SW480 (cell line): ENCODE results near the gene TRUB1.
"Not testable (repeated sequence)": the region's sequence is repeated elsewhere in the genome, so short reads cannot be mapped to it uniquely, and the experiment has no call there.

Source experiments
- DNase-seq: peaks from one replicate; pipeline ENCODE4 v3.0.0-alpha.2; 2016; ENCODE audit warnings: low spot score

TRUB1 gene

DNA sequence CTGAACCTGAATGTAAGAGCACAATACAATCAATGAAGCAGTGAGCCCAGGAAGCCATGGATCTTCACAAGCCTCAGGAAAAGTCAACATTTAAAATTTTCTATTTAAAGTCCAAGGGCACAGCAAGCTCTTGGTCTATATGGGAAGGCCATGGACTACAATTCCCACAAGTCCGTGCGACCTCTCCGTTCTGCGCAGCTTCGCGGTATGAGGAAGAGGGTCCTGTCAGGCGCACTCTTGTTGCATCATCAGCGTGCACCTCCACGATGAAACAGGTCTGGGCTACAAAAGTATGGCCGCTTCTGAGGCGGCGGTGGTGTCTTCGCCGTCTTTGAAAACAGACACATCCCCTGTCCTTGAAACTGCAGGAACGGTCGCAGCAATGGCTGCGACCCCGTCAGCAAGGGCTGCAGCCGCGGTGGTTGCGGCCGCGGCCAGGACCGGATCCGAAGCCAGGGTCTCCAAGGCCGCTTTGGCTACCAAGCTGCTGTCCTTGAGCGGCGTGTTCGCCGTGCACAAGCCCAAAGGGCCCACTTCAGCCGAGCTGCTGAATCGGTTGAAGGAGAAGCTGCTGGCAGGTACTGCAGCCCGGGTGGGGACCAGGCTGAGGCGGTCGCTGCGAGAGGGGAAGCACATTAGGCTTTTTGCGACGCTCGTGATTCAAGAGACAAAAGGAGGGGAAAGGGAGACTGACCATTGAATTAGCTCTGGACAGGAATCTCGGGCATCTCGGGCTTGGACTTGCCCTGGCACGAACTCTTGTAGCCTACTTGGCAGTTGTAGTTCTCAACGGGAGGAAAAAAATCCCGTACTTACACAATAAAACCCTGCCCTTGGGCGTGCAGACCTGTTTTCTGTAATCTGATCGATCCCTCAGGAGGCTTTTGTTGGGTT, at the start of gene TRUB1:
Gene TRUB1, plus strand, starts transcription at position 234 of the 894 bp plus-strand sequence. Its CDS starts 59 bp downstream, at position 293.
- peak; percentile 94 for DNase-seq

DNA sequence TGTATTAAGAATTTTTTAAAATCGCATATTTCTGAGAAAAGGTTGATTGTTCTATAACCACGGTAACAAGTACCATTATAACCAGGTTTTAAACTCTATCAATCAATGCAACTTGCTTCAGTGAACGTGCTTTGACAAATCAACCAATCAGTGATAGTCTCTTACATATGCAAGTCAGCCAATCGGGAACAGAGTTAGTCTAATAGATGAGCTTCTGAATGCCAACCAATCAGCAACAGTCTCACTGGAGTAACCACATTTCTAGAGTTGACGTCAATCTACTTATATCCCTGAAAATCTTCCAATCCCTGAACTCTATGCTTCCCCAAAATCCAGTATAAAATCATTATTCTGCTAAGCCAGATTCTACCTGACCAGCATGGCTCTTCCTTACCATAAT, 44.7 kb upstream of the TRUB1 start:
- peak; percentile 23 for DNase-seq

DNA sequence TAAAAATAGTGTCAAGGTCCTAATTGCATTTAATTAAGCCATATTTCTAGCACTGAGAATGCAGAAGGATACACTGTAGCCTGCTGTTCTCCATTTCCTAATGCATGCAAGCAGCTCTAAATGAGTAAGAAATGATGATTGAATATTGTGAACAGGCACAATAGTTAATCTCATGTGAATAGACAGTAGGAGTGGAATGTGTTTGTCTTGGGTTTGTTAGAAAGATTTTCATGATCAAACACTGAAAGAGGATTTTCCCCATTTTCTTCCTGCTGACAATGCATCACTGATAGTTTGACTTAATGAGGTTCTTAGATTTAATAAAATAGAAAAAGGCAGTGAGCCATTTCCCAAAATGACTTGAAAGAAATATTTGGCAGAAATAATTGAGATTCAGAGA, 43.1 kb upstream of the TRUB1 start:
- no peak for DNase-seq

DNA sequence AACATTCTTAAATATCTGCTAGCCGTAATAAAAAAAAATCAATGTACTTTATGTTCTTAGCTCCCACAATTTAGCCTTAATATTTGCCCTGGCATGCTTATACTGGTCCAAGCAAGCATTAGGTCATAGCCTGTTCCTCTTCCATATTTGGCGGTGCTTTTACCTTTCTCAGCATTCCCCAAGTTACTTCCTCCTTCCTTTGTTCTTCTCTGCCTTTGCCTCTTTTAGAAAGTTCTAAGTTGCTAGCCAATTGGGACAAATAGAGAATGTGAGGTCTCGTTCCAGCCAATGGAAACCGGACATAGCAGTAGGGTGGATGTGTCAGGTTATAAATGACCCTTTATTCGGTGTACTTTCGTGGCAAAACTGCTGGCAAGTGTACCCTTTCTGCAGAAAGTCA, 41.0 kb upstream of the TRUB1 start:
- DNase-seq: not testable (repeated sequence)

DNA sequence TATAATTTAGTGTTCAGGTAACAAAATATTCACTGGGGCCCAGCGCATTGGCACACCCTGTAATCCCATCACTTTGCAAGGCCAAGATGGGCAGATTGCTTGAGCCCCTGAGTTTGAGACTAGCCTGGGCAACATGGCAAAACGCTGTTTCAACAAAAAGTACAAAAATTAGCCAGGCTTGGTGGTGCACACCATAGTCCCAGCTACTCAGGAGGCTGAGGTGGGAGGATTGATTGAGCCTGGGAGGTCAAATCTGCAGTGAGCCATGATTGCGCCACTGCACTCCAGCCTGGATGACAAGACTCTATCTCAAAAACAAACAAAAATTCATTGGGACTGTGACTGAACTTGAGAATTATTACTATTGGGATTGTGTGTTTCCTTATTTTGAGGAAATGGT, 40.4 kb upstream of the TRUB1 start:
- DNase-seq: no peak

DNA sequence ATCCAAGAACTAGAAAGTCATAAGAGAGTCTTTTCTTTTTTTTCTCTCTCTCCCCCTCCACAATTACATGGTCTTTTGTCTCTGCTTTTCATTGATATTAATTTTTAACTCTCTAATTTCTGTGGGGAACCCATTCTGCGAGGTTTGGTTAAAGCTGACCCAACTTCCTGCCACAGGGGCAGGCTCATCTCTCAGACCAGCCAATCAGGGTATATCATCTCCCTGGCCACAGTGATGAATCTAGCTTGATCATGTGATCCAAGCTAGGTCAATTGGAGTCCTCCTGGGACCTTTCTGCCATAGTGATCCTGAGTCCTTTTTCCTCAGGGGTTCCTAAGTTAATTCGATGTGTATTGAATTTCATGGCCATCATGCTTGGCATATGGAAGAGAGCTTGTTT, 38.0 kb upstream of the TRUB1 start:
- DNase-seq: no peak

DNA sequence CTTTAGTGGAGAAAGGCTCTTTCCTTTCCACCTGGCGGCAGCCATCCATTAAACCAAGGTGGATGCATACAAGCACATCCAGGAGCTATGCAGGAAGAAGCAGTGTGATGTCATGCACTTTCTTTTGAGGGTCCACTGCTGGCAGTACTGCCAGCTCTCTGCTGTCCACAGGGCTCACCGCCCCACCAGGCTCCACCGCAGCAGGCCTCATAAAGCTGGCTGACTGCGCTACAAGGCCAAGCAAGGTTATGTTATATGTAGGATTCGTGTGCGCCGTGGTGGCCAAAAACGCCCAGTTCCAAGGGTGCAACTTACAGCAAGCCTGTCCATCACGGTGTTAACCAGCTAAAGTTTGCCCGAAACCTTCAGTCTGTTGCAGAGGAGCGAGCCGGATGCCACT, 37.3 kb upstream of the TRUB1 start:
- no peak for DNase-seq

DNA sequence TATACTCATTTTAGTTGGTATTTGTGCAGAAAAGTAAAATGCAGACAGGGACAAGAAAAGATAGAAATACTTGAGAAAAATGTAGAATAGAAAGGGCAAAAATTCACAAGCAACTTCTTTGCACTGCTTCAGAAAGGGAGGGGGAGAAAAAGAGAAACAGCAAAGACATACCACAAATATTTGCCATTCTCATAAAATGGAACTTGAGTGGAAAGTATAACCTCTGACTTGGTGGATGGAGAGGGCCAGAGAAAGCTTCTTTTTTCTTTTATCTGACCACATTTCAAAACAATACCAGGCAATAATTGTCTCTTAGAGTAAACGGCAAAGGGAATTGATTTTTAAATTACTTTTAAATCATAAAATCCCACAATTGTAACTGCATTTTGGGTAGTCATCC, 35.8 kb upstream of the TRUB1 start:
- peak; percentile 6 for DNase-seq

DNA sequence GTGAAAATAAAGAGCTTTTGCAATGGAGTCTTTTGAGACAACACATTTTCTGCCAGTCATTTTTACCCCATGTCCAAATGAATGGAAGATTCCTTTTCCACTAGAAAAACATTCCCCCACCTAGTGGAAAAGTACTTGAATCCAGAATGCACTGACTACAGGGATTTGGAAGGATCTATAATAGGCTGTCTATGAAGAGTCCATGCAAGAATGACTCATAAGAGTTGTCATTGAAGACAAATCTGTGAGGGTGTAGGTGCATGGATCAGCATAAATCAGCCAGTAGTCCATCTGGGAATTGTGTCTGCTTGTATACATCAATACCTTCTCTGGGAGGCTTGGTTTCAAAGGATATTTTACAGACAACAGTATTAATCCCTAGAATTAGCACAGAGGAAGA, 32.5 kb upstream of the TRUB1 start:
- peak; percentile 54 for DNase-seq

DNA sequence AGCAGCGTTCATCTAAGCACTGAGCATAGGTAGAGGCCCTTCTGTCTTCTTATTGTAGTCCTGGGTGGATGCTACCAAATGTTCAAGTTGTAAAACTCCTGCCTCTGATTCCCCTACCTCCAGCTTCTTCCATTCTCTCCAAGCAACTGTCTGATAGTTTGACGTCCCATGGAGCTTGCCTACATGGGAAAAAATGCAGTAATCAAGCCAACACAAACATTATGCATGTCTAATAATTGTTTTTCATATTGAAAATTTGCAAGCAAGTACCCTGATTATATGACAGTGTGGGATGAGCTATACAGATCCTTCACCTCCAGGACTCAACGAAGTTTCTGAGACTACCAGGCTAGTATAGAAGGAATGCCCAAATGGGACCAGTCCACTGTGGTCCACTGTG, 31.0 kb upstream of the TRUB1 start:
- DNase-seq: no peak

DNA sequence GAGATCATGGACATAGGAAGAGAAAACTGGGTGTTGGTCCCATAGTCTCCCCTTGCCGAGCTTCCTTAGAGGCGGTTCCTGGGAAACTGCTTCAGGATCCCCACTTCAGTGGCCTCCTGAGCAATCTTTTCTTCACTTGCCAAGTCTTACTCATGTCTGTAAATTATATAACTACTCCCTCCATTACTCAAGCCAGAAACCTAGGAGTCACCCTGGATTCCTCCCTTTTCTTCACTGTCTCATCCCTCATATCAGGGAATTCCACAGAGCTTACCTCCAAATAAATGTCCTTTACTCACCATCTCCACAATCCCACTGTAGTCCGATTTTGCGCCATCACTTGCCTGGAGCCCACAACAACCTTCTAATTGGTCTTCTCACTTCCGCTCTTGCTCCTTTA, 29.1 kb upstream of the TRUB1 start:
- DNase-seq: no peak

DNA sequence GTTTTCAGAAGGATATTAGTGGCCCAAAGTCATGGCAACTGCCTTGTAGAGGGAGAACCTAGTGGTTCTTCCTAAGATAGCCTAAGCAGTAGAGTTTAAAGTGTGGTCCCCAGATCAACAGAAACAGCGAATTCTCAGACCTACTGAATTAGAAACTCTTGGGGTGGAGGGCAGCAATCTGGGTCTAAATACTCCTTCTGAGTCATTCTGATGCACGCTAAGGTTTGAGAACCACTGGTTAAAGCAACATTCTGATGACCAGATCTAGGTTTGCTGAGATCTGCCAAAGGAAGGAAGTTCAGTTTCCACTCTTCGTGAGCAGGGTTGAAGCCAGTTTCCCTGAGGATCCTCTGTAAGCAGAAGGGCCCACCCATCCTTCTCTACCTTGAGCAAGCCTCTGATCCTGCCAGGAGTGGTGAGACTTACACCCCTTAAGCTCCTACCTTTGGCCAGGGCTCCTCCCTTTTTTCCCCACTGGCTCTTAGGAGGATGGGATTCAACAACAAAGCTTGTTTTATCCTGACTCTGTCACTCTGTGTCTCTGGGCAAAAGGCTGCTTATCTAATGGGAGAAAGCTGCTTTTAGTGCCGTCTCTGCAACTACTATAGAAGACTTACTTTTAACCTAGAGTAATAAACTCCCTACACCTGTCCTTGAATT, 26.8 kb upstream of the TRUB1 start:
- DNase-seq: no peak

DNA sequence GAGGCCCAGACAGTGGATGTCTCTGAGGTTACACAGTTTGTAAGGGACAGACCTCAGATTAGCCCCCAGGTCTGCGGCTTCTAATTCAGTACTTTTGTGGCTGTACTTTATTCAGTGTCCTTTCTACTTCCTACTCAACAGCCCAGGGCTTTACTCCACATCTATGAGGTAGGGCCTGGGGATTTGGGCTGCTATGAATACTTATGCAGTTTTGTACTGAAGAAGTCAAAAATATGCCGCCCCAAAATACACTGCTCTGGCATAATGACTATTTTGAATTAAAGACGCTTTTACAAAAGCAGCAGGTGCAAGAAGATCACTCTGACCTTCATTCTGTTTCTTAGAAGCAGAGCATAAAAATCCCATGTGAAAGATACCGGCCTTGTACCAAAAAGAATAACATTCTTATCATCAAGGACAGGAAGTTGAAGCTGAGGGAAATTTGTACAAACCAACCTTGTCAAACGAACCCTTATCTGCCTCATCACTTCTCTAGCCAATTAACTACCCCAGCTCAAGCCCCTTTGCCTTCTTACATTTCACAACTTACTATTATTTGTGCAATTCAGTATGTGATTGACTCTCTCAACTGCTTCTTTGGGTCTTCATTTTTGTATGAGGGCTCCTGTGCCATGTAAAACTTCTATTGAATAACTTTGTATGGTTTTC, 26.1 kb upstream of the TRUB1 start:
- no peak for DNase-seq

DNA sequence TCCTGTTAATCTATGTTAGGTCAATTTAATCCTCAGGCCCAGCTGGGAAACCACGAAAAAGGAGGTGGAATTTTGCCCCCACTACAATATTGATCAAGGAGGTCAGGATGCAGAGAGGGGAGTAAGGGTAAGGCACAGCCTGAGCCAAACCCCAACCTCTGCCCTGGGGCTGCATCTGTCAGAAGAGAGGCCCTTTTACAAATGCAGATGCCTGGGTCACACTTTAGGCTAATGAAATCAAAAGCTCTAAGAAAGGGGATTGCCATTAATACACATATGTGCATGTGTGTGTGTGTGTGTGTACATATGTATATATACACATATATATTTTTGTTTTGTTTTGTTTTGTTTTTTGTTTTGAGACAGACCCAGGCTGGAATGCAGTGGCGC, 25.5 kb upstream of the TRUB1 start:
- DNase-seq: no peak

DNA sequence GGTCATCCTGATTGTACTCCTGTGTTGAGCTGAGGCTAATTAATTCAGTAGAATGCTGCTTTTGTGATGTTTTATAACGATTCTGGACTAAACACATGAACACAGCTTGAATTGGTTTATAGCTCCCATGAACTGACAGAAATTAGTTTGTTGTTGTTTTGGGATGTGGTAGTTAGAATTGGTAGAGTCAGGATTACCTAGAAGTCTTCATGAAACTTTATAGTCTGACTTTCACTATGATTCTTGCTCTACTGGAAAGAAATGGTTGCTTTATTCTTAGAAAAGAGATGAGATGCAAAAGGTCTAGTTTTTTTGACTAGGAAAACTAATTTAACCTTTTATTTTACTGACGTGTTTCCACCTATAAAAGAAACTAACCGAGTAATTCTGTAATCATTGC, 23.4 kb upstream of the TRUB1 start:
- DNase-seq: no peak

DNA sequence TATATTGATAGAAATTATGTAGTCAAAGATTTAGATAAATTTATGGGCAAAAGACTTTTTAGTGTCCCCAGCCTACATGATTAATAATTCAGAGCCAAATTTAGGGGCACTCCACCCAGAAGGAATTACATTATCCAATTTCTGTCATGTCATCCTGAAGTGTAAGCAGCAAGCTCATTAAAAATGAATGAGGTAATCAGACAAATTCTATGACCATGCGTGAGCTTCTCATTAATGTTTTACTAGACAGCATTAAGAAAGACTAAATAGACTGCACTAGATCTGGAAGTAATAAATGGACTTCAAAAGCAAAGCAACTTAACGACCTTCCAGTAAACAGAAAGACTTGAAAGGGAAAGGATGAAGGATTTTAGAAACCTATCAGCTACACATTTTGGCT, 22.7 kb upstream of the TRUB1 start:
- peak; percentile 46 for DNase-seq

DNA sequence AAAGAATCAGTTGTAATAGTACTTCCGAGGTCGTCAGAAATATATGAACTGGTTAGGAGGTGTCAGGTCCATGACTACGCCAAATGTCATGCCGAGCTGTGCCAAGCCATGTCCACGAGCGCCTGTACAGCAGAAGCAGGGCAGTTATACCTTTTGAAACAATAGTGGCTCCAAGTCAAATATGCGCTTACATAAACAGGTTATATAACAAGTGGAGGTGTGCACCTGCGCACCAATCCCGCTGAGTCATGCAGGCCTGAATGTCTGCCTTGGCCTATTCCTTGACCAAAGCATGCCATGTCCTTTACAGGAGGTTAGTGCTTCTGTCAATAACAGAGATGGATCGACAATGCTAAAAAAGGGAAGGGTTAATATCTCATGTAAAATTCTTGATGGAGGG, 21.3 kb upstream of the TRUB1 start:
- DNase-seq: no peak

DNA sequence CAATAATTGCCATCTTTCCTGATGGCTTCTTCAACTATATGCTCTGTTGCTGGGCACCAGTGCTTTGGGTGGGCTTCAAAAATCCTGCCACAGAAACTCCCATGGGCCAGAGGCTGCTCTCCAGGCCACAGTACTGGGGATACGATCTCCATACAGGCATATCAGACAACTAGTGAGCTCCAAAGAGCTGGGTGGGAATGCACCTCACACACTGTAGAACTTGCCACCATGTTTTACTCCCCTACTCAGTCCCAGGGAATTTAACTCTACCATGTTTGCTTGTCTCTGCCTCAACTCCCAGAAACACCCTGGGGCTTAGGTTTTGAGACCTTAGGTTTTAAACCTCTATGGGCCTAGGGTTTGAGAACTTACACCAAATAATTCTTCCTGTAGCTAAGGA, 20.5 kb upstream of the TRUB1 start:
- no peak for DNase-seq

DNA sequence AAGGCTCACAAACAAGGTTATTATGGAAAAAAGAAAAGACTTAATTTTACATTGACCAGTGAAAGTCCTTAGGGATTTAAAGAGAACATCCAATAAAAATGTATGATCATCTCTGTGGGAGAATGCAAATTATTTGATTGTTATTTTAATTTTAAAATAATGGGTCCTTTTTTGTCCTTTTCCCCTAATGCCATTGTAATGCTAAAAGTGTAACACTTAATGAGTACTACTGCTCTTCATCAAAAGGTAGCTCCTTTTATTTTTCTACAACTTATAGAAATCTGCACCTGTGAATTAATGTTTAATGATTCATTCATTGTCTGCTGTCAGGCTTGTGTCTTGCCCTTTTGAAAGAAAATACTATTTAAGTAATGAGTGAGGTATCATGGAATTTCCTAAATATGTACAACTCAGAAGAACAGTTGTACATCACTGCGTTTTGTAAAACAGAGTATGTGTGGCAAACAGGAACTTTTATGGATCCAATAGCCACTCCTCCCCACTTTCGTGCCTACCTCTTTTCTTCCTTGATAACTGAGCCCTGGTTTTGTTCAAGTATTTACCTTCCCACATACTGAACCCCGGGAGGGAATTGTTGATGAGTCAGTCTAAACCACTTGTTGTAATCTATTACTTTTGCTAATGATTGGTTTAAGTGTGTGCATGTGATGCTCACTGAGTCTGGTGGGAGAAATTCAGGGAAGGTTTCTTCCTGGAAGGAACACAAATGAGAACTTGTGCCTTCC, 19.9 kb upstream of the TRUB1 start:
- DNase-seq: peak; percentile 48

DNA sequence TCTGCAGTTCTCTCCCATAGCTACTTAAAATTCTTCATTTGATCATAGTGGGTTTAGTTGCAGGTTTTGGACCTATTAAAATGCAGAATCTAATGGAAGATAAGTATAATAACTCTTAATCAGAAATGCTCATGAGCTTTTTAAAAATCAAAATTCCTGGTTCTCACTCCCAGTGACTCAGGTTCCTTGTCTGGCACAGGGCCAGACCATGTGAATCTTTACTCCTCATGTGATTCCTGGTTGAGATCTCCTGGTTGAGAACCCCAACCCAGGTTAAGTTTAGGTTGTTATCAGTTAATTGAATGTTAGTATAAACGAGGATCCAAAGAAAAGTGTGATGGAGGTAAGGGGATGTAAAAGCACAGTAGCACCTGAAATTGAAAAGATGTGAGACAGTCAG, 17.5 kb upstream of the TRUB1 start:
- no peak for DNase-seq

DNA sequence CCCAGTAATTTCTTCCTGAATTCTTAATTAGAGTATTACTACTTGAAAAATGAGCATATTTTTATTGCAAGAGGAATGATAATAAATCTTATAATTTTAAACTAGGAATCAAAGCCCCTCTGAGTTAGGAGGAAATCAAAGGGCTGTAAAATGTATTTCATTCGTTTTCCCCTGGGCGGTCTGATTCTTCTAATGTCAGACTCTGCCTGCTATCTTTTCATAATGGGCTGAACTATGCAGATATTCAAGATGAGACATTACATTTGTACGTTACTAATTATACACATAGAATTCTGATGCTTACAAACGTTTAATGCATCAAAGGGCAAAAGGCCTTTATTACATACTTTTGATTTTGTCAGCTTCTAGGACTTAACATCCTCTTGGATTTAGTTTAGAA, 16.0 kb upstream of the TRUB1 start:
- DNase-seq: no peak

DNA sequence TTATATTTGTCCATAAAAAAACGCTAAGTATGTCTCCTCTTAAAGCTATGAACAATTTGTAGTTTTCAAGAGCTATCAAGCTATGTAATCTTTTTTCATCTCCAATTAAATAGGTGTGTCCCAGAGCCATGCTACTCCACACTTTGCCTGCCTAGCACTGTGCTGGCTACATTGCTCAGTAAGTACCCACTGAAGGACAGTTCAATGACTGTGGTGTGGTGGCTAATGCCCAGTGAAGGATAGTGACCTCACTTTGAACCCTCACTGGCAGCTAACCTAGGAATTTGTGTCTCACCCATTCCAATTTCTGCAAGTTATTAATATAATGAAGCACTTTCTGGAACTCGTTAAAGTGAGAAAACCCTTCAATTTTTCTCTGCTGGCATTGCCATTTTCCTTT, 14.4 kb upstream of the TRUB1 start:
- no peak for DNase-seq
